Adipocyte (in vitro differentiated cells): Measurements from ENCODE around the gene RABGAP1L.
A peak's percentile ranks its signal among the peaks of the same experiment; 100 is the strongest.
"Not testable (repeated sequence)": the region's sequence is repeated elsewhere in the genome, so short reads cannot be mapped to it uniquely, and the experiment has no call there.

Experiments
- DNase-seq: peaks from one replicate; pipeline ENCODE4 v3.0.0-alpha.2; 2015; ENCODE audit warnings: low read depth
- H3K27me3 ChIP-seq: replicated peaks from 2 replicates; pipeline ENCODE4 v1.7.0; 2013; ENCODE audit warnings: mild to moderate bottlenecking, low read length, moderate library complexity; ENCODE audit not compliant: control insufficient read depth, insufficient read depth
- H3K36me3 ChIP-seq: 2 replicates; pipeline ENCODE4 v1.7.0; 2013; ENCODE audit warnings: low read length, mild to moderate bottlenecking, moderate library complexity; ENCODE audit not compliant: control insufficient read depth, insufficient read depth, severe bottlenecking
- H3K4me1 ChIP-seq: 2 replicates; pipeline ENCODE4 v1.7.0; 2013; ENCODE audit warnings: mild to moderate bottlenecking, low read length, moderate library complexity; ENCODE audit not compliant: control insufficient read depth, insufficient read depth
- H3K4me3 ChIP-seq: 2 replicates; pipeline ENCODE4 v1.7.0; 2013; ENCODE audit warnings: mild to moderate bottlenecking, low read length, moderate library complexity
- H3K9ac ChIP-seq: 2 replicates; pipeline ENCODE4 v1.7.0; 2013; ENCODE audit warnings: mild to moderate bottlenecking, low read length, moderate library complexity
- H3K9me3 ChIP-seq: 2 replicates; pipeline ENCODE4 v1.7.0; 2013; ENCODE audit warnings: mild to moderate bottlenecking, low read length, moderate library complexity; ENCODE audit not compliant: control insufficient read depth

Gene RABGAP1L

DNA sequence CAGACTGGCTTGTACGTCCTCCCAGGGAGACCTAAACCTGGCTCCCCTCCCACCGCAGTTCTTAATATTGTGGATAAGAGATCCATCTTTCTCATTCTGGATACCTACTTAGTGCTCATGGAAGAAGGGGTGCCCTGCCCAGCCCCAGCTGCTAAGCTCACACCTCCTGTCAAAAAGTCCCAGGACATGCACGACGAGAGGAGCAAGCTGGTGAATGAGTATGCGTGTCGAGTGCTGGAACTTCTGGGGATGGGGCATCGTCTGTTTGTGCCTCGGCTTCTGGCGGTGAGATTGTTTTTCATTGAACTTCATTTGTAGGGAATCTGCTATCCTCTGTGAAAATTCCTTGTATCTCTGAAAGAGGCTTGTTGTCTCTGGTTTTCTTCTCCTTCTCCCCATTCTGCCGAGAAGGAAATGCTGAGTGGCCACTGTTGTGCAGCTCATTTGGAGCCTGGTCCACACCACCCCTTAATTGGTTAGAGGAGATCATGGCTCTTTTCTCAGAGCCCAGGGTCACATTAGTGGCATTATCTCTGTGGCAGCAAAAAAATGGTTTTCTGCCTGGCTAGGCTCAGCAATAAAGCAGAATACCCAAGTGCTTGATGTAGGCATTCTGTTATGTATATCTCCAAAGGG lies 641.0 kb downstream of the RABGAP1L start:
- peak; percentile 34 for DNase-seq
- peak overlapping the region; percentile 73 for H3K9ac ChIP-seq
- H3K36me3 ChIP-seq = no peaks in the 10 kb centered on the region
- peaks cover 15% of the 10 kb centered on the region for H3K4me1 ChIP-seq
- H3K9me3 ChIP-seq = no peaks in the 10 kb centered on the region
- H3K4me3 ChIP-seq = peak overlapping the region; percentile 87
- H3K27me3 ChIP-seq = no peaks in the 10 kb centered on the region

GRCh38 chr1:174800876-174801275 lies 641.6 kb downstream of the RABGAP1L start:
- no peaks in the 10 kb centered on the region for H3K27me3 ChIP-seq
- H3K4me3 ChIP-seq = peak overlapping the region; percentile 87
- peaks cover 15% of the 10 kb centered on the region for H3K4me1 ChIP-seq
- H3K9me3 ChIP-seq = no peaks in the 10 kb centered on the region
- no peaks in the 10 kb centered on the region for H3K36me3 ChIP-seq
- no peak overlapping the region for H3K9ac ChIP-seq
- DNase-seq = no peak

DNA sequence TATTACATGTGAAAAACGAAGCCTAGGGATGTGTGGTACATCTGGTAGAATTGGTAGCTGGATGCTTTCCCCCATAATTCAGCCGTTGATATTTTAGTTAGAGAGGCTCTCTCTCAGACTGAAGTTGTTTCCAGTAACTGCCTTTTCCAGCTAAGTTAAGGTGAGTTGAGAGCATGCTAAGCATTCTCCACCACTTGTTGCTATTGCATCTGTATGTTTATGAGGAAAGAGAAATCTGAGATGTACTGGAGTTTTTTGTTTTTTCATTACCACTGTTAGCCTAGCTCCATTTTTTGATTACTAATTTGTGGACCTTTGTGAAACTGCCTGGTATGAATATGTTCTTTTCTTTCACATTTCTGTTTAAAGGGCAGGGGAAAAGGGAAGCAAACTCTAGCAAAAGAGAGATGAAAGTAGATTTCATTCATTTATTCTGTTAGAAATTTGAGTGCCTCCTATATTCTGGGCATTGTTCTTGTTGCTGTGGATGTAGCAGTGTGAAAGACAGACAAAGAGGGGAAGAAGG lies 650.5 kb downstream of the RABGAP1L start:
- no peak for DNase-seq
- no peaks in the 10 kb centered on the region for H3K36me3 ChIP-seq

DNA sequence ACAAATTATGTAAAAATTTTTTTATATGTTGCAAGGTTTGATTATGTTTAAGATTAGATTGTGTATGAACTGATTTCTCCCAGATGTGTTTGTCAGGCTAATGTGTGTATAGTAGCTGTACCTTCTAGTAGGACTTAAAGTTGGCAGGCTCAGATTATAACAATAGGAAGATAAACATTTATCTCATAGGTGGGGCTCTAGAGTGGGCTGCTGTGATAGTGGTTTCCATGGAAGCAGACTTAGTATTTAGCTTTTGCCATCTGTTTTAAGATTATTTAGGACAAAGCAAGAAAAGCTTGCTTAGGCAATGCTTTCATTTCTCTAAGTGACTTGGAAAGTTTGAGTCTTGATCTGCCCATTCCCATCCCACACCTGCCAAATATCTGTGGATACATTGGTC lies 652.7 kb downstream of the RABGAP1L start:
- no peak overlapping the region for H3K4me3 ChIP-seq
- DNase-seq = no peak
- no peaks in the 10 kb centered on the region for H3K27me3 ChIP-seq
- H3K4me1 ChIP-seq = no peaks in the 10 kb centered on the region
- H3K36me3 ChIP-seq = no peaks in the 10 kb centered on the region
- H3K9me3 ChIP-seq = no peaks in the 10 kb centered on the region
- no peak overlapping the region for H3K9ac ChIP-seq

More for the DNA sequence above, 650.5 kb downstream of the RABGAP1L start:
- H3K9ac ChIP-seq = no peak overlapping the region
- no peaks in the 10 kb centered on the region for H3K27me3 ChIP-seq
- H3K9me3 ChIP-seq = no peaks in the 10 kb centered on the region
- H3K4me1 ChIP-seq = no peaks in the 10 kb centered on the region
- H3K4me3 ChIP-seq = no peak overlapping the region

- H3K36me3 ChIP-seq = no peaks in the 10 kb centered on the region
- DNase-seq = no peak
Measured at GRCh38 chr1:174812656-174813055, 653.3 kb downstream of the RABGAP1L start.

GRCh38 chr1:174815036-174815435 lies 655.7 kb downstream of the RABGAP1L start:
- no peak overlapping the region for H3K4me3 ChIP-seq
- H3K27me3 ChIP-seq = no peaks in the 10 kb centered on the region
- H3K36me3 ChIP-seq = no peaks in the 10 kb centered on the region
- H3K9me3 ChIP-seq = no peaks in the 10 kb centered on the region
- H3K9ac ChIP-seq = no peak overlapping the region
- H3K4me1 ChIP-seq = no peaks in the 10 kb centered on the region
- no peak for DNase-seq

More at GRCh38 chr1:174812656-174813055, 653.3 kb downstream of the RABGAP1L start:
- no peaks in the 10 kb centered on the region for H3K27me3 ChIP-seq
- H3K9ac ChIP-seq = no peak overlapping the region
- H3K9me3 ChIP-seq = no peaks in the 10 kb centered on the region
- H3K4me3 ChIP-seq = no peak overlapping the region
- no peaks in the 10 kb centered on the region for H3K4me1 ChIP-seq

DNA sequence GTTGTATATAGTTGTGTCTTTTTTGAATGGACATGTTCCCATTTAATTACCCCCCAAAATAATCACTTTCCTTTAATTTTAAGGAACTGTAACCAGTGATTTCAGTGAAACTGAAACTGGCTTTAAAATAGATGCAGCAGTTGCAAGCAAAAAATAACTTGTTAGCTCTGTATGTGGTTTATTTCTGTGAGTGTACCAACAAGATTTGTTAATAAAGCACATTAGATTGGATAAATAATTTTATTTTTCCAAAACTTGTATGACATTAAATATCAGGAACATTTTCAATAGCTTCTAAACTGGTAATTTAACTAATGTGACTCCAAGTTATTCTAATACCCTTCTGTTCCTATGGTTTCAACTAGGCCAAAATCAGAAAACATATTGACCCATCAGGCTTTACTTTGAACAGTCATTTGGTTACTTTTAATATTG lies 656.2 kb downstream of the RABGAP1L start:
- Histone ChIP-seq H3K9ac (no peak overlapping the region), H3K36me3 (no peaks in the 10 kb centered on the region), H3K4me3 (no peak overlapping the region), H3K27me3 (no peaks in the 10 kb centered on the region), H3K9me3 (no peaks in the 10 kb centered on the region), H3K4me1 (no peaks in the 10 kb centered on the region)
- DNase-seq = no peak

GRCh38 chr1:174816621-174817020 lies 657.3 kb downstream of the RABGAP1L start:
- H3K9ac ChIP-seq, H3K4me3 ChIP-seq, DNase-seq, H3K27me3 ChIP-seq, H3K36me3 ChIP-seq, H3K4me1 ChIP-seq, H3K9me3 ChIP-seq: not testable (repeated sequence)

GRCh38 chr1:174818014-174818616 lies 658.8 kb downstream of the RABGAP1L start:
- H3K4me3 ChIP-seq = no peak overlapping the region
- no peaks in the 10 kb centered on the region for H3K4me1 ChIP-seq
- H3K9ac ChIP-seq = no peak overlapping the region
- DNase-seq = no peak
- no peaks in the 10 kb centered on the region for H3K9me3 ChIP-seq
- H3K27me3 ChIP-seq = no peaks in the 10 kb centered on the region
- H3K36me3 ChIP-seq = no peaks in the 10 kb centered on the region

DNA sequence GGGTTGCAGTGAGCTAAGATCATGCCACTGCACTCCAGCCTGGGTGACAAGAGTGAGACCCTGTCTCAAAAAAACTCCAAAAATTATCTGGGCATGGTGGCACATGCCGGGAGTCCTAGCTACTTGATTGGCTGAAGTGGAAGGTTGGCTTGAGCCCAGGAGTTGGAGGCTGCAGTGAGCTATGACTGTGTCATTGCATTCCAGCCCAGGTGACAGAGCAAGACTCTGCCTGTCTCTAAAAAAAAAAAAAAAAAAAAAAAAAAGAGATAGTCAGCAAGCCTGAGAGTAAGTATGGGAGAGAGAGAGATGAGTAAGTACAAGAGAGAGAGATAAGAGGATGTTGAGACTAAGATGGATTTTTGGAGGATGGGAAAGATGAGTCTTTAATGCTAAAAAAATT lies 659.6 kb downstream of the RABGAP1L start:
- Histone ChIP-seq H3K27me3 (no peaks in the 10 kb centered on the region), H3K36me3 (no peaks in the 10 kb centered on the region), H3K9me3 (no peaks in the 10 kb centered on the region), H3K9ac (no peak overlapping the region), H3K4me3 (no peak overlapping the region), H3K4me1 (no peaks in the 10 kb centered on the region)
- DNase-seq = no peak

DNA sequence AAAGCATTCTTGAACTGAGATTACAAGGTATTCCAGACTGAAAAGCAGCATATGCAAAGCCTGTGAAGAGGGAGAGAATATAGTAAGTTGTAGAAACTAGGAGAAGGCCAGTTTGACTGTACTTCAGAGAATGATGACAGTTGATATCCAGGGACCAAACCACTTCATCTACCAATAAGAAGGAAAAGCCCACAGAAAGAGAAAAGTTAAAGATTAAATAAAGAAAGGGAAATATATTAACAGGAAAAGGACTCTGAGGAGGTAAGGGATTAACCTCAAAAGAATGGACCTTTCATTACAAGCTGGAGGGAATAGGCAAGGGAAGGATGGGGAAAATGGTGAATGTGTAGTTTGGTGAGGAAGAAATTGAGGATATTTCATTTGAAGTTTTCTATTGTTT lies 660.3 kb downstream of the RABGAP1L start:
- H3K27me3 ChIP-seq = no peaks in the 10 kb centered on the region
- no peaks in the 10 kb centered on the region for H3K36me3 ChIP-seq
- no peaks in the 10 kb centered on the region for H3K4me1 ChIP-seq
- no peak overlapping the region for H3K4me3 ChIP-seq
- no peak for DNase-seq
- H3K9me3 ChIP-seq = no peaks in the 10 kb centered on the region
- no peak overlapping the region for H3K9ac ChIP-seq
